HG03575 (cell line): Measurements from ENCODE around the gene PHLDB1.
"Not testable (repeated sequence)": the region's sequence is repeated elsewhere in the genome, so short reads cannot be mapped to it uniquely, and the experiment has no call there.

Source experiments
- ATAC-seq: cut with Tn5 transposase; IDR thresholded peaks from one replicate; pipeline ENCODE4 v1.9.1; 2021; ENCODE audit not compliant: unreplicated experiment, insufficient number of reproducible peaks, low FRiP score; ENCODE audit errors: extremely low read depth

Gene PHLDB1

DNA sequence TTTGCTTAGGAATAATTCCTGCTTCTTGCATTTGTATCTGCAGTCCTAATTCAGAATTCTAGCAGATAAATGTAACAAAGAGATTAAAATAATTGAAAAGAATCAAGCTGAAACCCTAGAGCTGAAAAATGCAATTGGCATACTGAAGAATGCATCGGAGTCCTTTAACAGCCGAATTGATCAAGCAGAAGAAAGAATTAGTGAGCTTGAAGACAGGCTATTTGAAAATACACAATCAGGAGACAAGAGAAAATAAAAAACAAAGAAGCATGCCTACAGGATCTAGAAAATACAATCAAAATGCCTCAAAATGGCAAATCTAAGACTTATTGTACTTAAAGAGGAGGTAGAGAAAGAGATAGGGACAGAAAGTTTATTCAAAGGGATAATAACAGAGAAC, 63.8 kb downstream of the PHLDB1 start:
- no peak for ATAC-seq

DNA sequence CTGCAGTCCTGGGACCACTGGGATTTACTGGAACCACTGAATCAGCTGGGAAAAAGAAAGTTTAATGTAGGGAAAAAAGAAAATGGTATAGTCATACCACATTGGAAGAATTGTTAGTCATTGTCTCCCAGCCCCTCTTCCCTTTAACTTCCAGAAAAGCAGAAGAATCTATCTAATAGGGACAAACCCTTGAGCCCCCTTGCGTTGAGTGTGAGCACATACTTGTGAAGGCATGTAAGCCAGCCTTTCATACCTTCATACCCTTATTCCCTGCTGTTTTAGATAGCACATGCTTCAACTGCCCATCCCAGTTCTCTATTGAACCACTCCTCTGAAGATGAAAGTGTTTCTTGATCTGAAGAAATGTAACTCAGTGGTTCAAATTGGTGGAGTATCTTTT, 65.4 kb downstream of the PHLDB1 start:
- ATAC-seq, result no peak

DNA sequence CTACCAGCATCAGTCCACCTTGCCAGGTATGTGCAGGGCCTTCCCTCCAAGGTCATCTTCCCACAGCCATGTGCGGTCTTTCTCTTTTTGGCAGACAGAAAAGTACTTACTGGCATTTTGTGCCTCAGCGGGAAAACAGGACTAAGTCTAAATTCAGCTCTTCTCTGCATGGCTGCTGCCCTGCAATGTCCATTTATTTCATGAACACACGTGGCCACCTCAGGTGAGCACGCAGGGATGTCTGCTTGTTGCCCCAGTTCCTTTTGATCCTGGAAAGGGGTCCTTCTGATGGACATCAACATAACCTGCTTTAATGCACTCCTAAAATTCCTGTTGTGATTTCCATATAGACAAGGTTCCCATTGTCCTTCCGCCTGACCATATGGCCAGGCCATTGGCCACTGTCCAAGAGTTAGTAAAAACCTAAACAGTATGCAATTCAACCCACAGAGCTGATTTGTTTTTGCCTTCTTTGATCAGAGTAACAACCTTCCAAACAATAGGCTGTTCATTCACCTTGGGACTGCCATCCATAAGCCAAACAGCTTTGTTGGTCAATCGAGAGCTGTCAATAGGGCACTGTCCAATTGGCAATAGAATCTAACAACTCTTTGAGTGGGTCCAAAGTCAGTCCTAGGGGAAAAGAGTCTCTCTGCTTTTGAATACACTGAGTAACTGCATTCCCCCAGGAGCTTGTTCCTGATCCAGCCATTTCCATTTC, 66.1 kb downstream of the PHLDB1 start:
- ATAC-seq, result no peak

DNA sequence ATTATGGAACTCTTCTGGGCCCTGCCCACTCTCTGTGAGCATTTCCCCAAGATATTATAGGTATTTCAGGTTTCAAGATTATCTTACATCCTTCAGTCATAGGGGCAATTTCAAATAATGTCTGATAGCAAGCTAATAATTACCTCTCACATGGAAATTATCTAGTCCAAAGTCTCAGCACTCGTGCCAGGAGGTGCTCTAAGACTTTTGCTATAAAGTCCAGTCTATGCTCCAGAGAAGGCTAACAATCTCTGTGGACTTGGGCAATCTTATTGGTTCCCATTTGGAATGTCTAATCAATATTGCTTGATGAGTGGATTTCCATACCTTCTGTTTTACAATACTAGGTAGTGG, 66.6 kb downstream of the PHLDB1 start:
- no peak for ATAC-seq

DNA sequence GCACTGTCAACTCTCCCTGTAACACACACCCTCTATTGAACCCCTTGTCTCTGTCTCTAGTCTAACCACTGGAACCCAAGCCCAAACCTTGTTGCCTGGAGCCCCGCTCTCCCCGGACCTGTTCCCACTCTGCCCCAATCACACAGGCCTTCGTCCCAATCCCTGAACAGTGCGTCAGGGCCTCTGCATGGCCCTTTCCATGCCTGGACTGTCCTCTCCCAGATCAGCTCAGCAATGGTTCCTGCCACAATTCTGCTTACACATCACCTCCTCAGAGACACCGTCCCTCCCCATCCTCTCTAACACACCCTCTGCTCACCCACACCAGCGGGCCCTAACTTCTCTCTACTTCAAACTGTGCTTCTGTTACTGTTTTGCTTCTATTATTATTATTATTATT, 70.6 kb downstream of the PHLDB1 start:
- ATAC-seq, result no peak

DNA sequence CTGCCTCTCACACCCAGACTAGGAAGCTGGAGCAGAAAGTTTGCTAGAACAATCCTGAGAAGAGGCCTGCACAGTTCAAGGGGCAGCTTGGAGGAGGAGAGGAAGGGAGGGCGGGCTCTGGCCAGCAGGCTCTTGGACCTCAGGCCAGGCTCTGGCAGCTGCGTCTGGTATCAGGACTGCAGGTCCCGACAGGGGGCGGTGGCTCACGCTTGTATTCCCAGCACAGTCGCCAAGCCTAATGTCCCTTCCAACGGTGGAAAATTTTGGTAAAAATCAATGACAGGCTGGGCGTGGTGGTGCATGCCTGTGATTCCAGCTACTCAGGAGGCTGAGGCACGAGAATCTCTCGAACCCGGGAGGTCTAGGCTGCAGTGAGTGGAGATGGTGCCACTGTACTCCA, 71.5 kb downstream of the PHLDB1 start:
- ATAC-seq, result not testable (repeated sequence)

DNA sequence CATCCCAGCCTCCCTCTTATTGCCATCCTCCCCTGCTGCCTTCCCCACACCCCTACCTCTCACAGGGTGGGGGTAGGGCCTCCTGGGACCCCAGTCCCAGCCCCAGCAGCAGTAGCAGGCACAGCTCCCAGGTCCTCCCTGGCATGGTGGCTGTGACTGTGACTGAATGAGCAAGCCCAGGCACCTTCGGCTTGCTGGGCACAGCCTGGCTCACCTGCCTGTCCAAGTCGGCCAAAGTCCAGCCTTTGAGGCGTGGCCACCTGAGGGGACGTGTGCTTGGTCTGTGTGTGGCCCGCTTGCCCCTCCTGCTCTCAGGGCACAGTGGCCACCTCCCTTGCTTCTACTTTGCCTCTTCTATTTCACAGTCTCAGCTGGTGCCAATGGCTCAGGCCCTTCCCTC, 72.1 kb downstream of the PHLDB1 start, which contains the start of gene TREH:
Gene TREH, minus strand, starts transcription at position 168 of the 400 bp plus-strand sequence. Its CDS starts 23 bp downstream, at position 145.
- ATAC-seq, result no peak

DNA sequence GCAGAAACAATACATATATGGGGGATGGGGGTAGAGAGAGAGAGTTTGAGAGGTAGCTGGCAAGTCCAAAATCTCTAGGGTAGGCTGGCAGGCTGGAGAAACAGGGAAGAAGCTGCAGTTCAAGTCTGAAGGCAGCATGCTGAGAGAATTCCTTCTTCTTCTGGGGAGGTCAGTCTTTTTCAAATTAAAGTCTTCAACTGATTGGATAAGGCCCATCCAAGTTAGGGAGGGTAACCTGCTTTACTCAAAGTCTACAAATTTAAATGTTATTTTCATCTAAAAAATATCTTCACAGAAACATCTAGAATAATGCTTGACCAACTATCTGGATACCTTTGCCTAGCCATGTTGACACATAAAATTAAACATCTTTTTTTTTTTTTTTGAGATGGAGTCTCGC, 75.0 kb downstream of the PHLDB1 start:
- no peak for ATAC-seq

DNA sequence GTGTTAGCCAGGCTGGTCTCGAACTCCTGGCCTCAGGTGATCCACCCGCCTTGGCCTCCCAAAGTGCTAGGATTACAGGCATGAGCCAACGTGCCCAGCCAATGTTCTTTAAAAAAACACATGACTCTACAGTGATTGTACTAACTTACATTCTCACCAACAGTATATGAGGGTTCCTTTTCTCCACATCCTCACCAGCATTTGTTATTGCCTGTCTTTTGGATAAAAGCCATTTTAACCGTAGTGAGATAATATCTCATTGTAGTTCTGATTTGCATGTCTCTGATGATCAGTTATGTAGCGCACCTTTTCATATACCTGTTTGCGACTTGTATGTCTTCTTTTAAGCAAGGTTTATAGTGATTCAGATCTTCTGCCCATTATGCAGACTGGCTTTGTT, 75.5 kb downstream of the PHLDB1 start:
- ATAC-seq, result not testable (repeated sequence)

DNA sequence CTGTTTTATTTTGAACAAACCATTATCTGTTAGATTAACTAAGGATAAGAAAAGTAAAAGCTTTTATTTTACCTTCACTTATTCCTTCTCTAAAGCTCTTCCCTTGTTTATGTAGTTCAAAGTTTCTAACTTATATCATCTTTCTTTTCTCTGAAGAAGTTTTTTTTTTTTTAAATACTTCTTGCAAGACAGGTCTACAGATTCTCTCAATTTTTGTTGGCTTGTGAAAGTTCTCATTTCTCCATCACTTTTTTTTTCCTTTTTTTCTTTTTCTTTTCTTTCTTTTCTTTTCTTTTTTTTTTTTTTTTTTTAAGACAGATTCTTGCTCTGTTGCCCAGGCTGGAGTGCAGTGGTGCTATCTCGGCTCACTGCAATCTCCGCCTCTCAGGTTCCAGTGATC, 76.8 kb downstream of the PHLDB1 start:
- ATAC-seq, result no peak

DNA sequence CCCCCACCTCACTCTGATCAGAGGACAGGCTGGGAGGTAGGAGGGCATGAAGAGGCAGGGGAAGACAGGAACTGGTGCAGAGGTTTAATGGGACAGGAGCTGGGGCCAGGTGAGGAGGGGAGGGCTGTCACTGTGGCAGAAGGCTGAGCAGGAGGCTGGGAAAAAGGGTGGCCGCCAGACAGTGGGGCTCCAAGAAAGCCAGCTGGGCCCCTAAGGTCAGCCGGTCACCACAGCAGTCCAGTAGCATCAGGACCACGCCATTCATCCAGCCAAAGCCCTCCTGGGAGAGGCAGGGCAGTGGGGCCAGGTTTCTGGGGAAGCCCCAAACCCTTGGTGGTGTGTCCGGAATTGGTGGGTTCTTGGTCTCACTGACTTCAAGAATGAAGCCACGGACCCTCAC, 80.5 kb downstream of the PHLDB1 start:
- ATAC-seq, result no peak

DNA sequence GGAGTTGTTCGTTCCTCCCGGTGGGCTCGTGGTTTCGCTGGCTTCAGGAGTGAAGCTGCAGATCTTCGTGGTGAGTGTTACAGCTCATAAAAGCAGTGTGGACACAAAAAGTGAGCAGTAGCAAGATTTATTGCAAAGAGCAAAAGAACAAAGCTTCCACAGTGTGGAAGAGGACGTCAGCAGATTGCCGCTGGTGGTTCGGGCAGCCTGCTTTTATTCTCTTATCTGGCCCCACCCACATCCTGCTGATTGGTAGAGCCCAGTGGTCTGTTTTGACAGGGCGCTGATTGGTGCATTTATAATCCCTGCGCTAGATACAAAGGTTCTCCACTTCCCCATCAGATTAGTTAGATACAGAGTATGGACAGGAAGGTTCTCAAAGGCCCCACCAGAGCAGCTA, 80.9 kb downstream of the PHLDB1 start:
- not testable (repeated sequence) for ATAC-seq

DNA sequence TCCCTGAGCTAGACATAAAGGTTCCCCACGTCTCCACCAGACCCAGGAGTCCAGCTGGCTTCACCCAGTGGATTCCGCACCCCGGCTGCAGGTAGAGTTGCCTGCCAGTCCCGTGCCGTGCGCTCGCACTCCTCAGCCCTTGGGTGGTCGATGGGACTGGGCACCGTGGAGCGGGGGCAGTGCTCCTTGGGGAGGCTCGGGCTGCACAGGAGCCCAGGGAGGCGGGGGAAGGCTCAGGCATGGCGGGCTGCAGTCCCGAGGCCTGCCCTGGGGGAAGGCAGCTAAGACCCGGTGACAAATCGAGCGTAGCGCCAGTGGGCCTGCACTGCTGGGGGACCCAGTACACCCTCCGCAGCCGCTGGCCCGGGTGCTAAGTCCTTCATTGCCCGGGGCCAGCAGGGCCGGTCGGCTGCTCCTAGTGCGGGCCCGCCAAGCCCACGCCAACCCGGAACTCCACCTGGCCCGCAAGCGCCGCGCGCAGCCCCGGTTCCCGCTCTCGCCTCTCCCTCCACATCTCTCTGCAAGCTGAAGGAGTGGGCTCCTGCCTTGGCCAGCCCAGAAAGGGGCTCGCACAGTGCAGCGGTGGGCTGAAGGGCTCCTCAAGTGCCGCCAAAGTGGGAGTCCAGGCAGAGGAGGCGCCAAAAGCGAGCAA, 81.6 kb downstream of the PHLDB1 start:
- ATAC-seq, result no peak

DNA sequence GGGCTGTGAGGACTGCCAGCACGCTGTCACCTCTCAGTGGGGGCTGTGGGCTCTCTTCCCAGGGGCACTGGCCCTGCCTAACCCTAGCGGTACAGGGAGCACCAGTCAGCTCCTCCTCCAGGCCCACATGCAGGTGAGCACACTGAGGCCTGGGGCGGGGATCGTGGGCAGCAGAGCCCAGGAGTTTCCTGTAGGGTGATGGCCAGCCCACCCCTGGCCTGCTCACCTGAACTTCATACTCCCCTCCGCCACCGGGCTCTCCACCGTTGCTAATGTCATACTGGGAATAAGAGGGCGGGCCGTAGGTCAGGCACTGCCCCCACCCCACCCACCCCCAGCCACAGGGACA, 82.1 kb downstream of the PHLDB1 start:
- no peak for ATAC-seq

DNA sequence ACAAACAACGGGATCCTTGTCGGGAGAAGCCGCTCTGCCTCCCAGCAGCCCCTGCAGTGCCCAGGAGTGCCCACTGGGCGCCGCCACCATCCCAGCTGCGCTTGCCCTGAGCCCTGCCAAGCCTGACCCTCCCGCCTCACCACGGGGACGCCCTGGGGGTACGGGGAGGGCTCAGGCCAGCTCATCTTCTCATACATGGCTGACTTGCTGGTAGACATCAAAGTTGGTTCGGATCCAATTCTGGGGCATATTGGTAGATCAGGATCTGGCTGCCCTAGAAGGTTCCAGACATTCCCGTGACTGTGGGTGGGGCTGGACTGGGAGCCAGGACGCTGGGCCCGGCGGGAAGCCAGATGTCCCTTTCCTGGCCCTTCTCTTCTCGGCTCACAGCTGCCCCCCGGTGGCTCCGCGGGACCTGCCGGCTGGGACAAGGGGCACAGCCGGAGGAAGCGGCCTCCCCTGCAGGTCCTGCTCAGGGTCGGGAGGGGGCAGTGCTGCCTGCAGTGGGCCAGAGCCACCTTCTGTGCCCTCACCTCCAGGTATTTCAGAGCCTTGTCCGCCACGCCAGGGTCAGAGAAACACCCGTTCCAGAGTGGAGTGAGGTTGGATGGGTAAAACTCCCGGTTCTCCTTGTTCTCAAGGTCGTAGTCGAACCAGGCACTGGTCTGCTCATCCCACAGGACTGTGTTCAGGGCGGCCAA, 82.6 kb downstream of the PHLDB1 start:
- ATAC-seq, result no peak

DNA sequence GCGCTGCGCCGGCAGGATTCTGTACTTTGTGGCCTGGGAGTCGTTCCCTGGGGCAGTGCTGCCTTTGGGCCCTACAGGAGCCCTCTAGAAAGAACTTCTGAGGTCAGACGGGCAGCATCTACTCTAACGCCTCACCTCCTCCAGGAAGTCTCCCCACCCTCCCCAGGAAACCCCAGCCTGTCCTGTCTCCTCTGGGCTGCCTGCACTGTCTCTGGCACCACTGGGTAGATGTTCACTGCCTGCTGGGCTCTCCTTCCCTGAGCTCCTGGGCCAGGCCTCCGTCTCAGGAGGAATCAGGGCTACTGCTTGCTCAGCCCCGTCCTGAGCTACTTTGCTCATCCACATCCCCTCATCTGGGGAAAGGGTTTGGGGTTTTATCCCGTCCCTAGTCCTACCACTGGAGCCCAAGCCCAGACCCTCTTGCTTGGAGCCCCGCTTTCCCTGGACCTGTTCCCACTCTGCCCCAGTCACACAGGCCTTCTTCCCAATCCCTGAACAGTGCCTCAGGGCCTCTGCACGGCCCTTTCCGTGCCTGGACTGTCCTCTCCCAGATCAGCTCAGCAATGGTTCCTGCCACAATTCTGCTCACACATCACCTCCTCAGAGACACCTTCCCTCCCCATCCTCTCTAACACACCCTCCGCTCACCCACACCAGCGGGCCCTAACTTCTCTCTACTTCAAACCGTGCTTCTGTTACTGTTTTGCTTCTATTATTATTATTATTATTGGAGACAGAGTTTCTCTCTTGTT, 83.3 kb downstream of the PHLDB1 start:
- no peak for ATAC-seq

DNA sequence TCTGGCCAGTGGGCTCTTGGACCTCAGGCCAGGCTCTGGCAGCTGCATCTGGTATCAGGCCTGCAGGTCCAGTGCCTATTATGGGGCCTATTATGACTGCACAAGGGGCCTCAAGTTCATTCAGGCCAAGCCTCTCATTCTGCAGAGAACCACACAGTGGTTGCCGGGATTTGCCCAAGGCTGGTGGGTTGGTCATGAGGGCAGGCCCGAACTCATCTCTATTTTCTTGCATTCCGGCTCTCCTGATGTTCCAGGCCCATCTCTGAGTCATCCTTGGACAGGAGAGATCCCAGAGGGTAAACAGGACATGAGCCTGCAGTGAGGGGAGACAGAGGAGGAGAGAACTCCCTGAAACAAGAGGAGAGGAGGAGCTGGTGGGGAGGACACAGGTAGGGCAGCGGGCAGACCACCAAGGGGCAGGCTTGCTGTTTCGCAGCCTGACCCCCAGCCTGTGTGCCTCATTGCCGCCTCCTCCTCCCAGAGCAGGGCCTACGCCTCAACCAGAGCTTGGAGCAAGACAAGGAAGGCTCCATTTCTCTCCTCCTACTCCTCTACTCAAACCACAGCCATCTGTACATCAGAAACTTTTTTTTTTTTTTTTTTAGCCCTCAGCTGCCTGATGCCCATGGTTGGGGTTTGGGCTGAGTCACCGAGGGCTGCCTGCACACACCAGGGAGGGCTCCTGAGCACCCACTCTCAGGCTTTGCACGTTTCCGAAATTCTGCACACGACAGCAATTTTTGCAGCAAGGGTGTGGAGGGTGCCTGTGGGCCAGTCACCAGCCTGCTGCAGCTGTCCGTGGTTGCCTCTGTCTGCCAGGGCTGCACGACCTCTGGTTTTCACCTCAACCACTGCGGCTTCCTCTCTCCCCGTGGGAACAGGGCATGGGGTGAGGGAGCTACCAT, 84.8 kb downstream of the PHLDB1 start:
- ATAC-seq, result no peak

DNA sequence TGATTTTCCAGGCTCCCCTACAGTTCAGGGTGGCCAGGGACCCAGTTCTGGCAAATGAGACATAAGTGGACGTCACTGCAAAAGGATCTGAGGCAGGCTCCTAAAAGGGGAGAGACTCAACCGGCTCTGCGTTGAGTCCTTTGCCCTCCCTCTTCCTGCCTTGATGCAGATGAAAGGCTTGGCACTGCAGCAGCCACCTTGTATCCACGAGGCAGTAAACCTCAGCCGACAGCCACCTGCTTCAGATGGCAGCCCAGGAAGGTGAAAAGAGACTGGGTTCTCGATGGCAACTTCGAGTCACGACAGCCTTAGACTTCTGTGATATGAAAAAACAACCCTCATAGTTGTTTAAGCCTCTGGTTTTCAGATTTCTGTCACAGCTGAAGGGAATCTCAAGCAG, 86.8 kb downstream of the PHLDB1 start:
- no peak for ATAC-seq

DNA sequence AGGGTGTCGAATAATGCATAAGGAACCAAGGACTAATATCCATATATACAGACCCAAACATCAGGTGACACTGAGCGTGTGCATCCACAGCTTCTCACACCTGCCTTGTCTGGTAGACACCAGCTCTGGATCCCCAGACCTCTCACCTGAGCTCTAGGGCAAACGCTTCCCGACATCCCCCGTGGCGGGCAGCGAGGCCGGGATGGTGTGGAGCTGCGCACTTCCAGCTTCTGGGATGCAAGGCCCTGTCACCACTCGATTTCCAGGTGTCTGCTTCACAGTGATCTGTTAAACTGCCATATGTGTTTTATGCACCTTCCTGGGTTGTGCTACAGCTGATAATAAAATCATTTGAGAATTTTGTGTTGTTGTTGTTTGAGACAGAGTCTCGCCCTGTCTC, 87.4 kb downstream of the PHLDB1 start:
- no peak for ATAC-seq
